ENCODE results near the gene JMJD7.

Gene JMJD7

DNA sequence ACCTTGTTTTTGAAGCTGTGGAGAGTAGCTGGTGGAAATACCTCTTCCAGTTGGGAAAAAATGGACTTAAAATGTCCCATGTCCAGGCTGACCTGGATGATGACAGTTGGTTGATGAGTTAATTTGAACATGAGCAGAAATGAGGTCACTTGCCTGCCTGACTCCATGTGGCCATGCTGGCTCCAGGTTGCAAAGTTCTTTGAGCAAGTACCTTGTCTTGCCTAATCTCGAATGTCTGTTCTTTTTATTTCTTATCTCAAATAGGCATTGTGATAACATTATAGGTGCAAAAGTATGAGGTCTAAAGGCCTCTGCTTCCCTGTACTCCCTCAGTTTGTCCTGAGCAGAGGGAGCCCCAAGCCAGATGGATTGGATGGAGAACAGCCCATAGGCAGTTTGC, 44.6 kb upstream of the JMJD7 start:
- Histone ChIP-seq H3F3A (ENCODE audit: low read depth) (no peaks in the 10 kb centered on the region), H3K9ac (ENCODE audit: low read depth, low read length, poor library complexity, severe bottlenecking) (peak overlapping the region; percentile 71), H3K9me3 (ENCODE audit: insufficient read depth, low read depth, low read length) (no peaks in the 10 kb centered on the region), H2AFZ (ENCODE audit: low read length) (0 out of 2 replicates have a peak overlapping the region, but pooled peaks have one; percentile 34), H3K27me3 (ENCODE audit: insufficient read depth, low read length, poor library complexity, severe bottlenecking) (no peaks in the 10 kb centered on the region), H3K79me2 (ENCODE audit: insufficient read depth, low read length) (peaks cover 70% of the 10 kb centered on the region), H4K20me1 (ENCODE audit: insufficient read depth, low read length, poor library complexity, severe bottlenecking) (no peaks in the 10 kb centered on the region), H3K36me3 (ENCODE audit: insufficient read depth, low read length) (no peaks in the 10 kb centered on the region), H3K4me1 (ENCODE audit: insufficient read depth, low read length, poor library complexity, severe bottlenecking) (peaks cover 57% of the 10 kb centered on the region), H3K9me2 (replicated peaks; ENCODE audit: low read depth, low read length) (no peaks in the 10 kb centered on the region), H3K4me3 (ENCODE audit: low read length, poor library complexity, severe bottlenecking) (peak overlapping the region; percentile 56), H3K4me2 (ENCODE audit: low read depth, low read length, poor library complexity, severe bottlenecking) (peak overlapping the region; percentile 74)
- TF ChIP-seq EZH2phosphoT487 (IDR thresholded peaks at IDR 0.05; ENCODE audit: borderline replicate concordance) = no peak
- TF ChIP-seq, protein P1, sequence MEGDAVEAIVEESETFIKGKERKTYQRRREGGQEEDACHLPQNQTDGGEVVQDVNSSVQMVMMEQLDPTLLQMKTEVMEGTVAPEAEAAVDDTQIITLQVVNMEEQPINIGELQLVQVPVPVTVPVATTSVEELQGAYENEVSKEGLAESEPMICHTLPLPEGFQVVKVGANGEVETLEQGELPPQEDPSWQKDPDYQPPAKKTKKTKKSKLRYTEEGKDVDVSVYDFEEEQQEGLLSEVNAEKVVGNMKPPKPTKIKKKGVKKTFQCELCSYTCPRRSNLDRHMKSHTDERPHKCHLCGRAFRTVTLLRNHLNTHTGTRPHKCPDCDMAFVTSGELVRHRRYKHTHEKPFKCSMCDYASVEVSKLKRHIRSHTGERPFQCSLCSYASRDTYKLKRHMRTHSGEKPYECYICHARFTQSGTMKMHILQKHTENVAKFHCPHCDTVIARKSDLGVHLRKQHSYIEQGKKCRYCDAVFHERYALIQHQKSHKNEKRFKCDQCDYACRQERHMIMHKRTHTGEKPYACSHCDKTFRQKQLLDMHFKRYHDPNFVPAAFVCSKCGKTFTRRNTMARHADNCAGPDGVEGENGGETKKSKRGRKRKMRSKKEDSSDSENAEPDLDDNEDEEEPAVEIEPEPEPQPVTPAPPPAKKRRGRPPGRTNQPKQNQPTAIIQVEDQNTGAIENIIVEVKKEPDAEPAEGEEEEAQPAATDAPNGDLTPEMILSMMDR (conservative IDR thresholded peaks at IDR 0.05; ENCODE audit: low read length) = no peak

- Histone ChIP-seq H3K4me2 (ENCODE audit: low read depth, low read length, poor library complexity, severe bottlenecking) (no peak overlapping the region), H3K9me2 (replicated peaks; ENCODE audit: low read depth, low read length) (no peaks in the 10 kb centered on the region), H3K27me3 (ENCODE audit: insufficient read depth, low read length, poor library complexity, severe bottlenecking) (no peaks in the 10 kb centered on the region), H3K79me2 (ENCODE audit: insufficient read depth, low read length) (peaks cover 70% of the 10 kb centered on the region), H3F3A (ENCODE audit: low read depth) (no peaks in the 10 kb centered on the region), H3K4me1 (ENCODE audit: insufficient read depth, low read length, poor library complexity, severe bottlenecking) (peaks cover 63% of the 10 kb centered on the region), H3K4me3 (ENCODE audit: low read length, poor library complexity, severe bottlenecking) (no peak overlapping the region), H3K9ac (ENCODE audit: low read depth, low read length, poor library complexity, severe bottlenecking) (peak overlapping the region; percentile 76), H3K36me3 (ENCODE audit: insufficient read depth, low read length) (no peaks in the 10 kb centered on the region), H2AFZ (ENCODE audit: low read length) (no peak overlapping the region), H4K20me1 (ENCODE audit: insufficient read depth, low read length, poor library complexity, severe bottlenecking) (no peaks in the 10 kb centered on the region), H3K9me3 (ENCODE audit: insufficient read depth, low read depth, low read length) (no peaks in the 10 kb centered on the region)
- TF ChIP-seq EZH2phosphoT487 (IDR thresholded peaks at IDR 0.05; ENCODE audit: borderline replicate concordance) = no peak
- TF ChIP-seq, protein P1 (conservative IDR thresholded peaks at IDR 0.05; ENCODE audit: low read length) = no peak
Measured at GRCh38 chr15:41788262-41788661, 39.6 kb upstream of the JMJD7 start.

DNA sequence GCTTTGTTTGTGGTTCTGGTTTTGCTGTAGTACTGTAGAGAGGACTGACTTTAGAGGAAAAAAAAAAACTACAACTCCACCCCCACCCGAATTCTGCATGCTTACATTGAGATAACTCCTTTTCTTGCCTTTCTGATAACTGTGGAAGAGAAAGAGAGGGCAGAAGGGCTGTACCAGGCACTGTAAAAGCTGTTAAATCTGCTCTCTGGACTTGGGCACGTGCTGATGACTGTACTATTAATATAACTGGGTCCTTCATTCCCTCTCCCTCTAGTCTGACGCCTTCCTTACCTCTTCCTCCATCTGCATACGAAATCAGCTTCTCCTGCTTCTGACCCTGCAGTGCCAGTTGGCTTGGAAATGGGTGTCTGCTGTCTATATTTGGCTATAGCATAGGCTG, 38.7 kb upstream of the JMJD7 start:
- H3K4me2 ChIP-seq (ENCODE audit: low read depth, low read length, poor library complexity, severe bottlenecking) = peak overlapping the region; percentile 61
- H3K79me2 ChIP-seq (ENCODE audit: insufficient read depth, low read length) = peaks cover 66% of the 10 kb centered on the region

More for the DNA sequence above, 38.7 kb upstream of the JMJD7 start:
- H3K4me1 ChIP-seq (ENCODE audit: insufficient read depth, low read length, poor library complexity, severe bottlenecking) = peaks cover 55% of the 10 kb centered on the region
- no peaks in the 10 kb centered on the region for H3F3A ChIP-seq (ENCODE audit: low read depth)
- no peaks in the 10 kb centered on the region for H3K9me3 ChIP-seq (ENCODE audit: insufficient read depth, low read depth, low read length)
- no peak overlapping the region for H2AFZ ChIP-seq (ENCODE audit: low read length)
- H3K36me3 ChIP-seq (ENCODE audit: insufficient read depth, low read length) = no peaks in the 10 kb centered on the region
- H3K9ac ChIP-seq (ENCODE audit: low read depth, low read length, poor library complexity, severe bottlenecking) = peak overlapping the region; percentile 76
- H3K4me3 ChIP-seq (ENCODE audit: low read length, poor library complexity, severe bottlenecking) = no peak overlapping the region
- no peaks in the 10 kb centered on the region for H3K9me2 ChIP-seq (replicated peaks; ENCODE audit: low read depth, low read length)
- H3K27me3 ChIP-seq (ENCODE audit: insufficient read depth, low read length, poor library complexity, severe bottlenecking) = no peaks in the 10 kb centered on the region
- H4K20me1 ChIP-seq (ENCODE audit: insufficient read depth, low read length, poor library complexity, severe bottlenecking) = no peaks in the 10 kb centered on the region
- TF ChIP-seq, protein P1 (conservative IDR thresholded peaks at IDR 0.05; ENCODE audit: low read length) = no peak
- TF ChIP-seq EZH2phosphoT487 (IDR thresholded peaks at IDR 0.05; ENCODE audit: borderline replicate concordance) = no peak

All from Loucy (cell line).